GM23338 (cell line): ENCODE measurements around the gene ACAT2. TPM values are rescaled to one million over a fixed set of nuclear protein-coding genes. Genes with fewer than 3 reads are reported as not detected.

Experiments used
- ATAC-seq: fragments of 200-7000 bp; cut with Tn5 transposase; 3 replicates; pipeline ENCODE4 v1.9.1; 2020
- DNase-seq: peaks from one replicate; pipeline ENCODE4 v3.0.0-alpha.2; 2015; ENCODE audit warnings: low spot score
- H2AFZ ChIP-seq: fragments of 200-600 bp; sonication (generic); 2 replicates; pipeline ENCODE4 v1.8.0; 2016; ENCODE audit warnings: antibody characterized with exemption, mild to moderate bottlenecking, moderate library complexity
- H3F3A ChIP-seq: fragments of 200-600 bp; sonication (generic); replicated peaks from 2 replicates; pipeline ENCODE4 v1.8.0; 2017; ENCODE audit warnings: antibody characterized with exemption, mixed run types, low read depth
- H3K27ac ChIP-seq: fragments of 200-600 bp; sonication (generic); 2 replicates; pipeline ENCODE4 v1.6.1; 2016; ENCODE audit warnings: low read depth
- H3K27me3 ChIP-seq: fragments of 200-600 bp; sonication (generic); 2 replicates; pipeline ENCODE4 v1.8.0; 2016; ENCODE audit warnings: mild to moderate bottlenecking, mixed run types, moderate library complexity; ENCODE audit not compliant: insufficient read depth
- H3K36me3 ChIP-seq: fragments of 200-600 bp; sonication (generic); 2 replicates; pipeline ENCODE4 v1.8.0; 2016; ENCODE audit warnings: mild to moderate bottlenecking; ENCODE audit not compliant: insufficient read depth
- H3K4me1 ChIP-seq: fragments of 200-600 bp; sonication (generic); 2 replicates; pipeline ENCODE4 v1.8.0; 2016; ENCODE audit warnings: mild to moderate bottlenecking, moderate library complexity; ENCODE audit not compliant: insufficient read depth
- H3K4me2 ChIP-seq: fragments of 200-600 bp; sonication (generic); 2 replicates; pipeline ENCODE4 v1.7.1; 2017; ENCODE audit warnings: mixed run types
- H3K4me3 ChIP-seq: fragments of 200-600 bp; sonication (generic); 2 replicates; pipeline ENCODE4 v1.6.1; 2016; ENCODE audit warnings: mixed run types
- H3K79me2 ChIP-seq: fragments of 200-600 bp; sonication (generic); replicated peaks from 2 replicates; pipeline ENCODE4 v1.8.0; 2017; ENCODE audit warnings: mild to moderate bottlenecking; ENCODE audit not compliant: insufficient read depth
- H3K9me2 ChIP-seq: fragments of 200-600 bp; sonication (generic); 2 replicates; pipeline ENCODE4 v1.8.0; 2017; ENCODE audit not compliant: insufficient read depth
- H4K20me1 ChIP-seq: fragments of 200-600 bp; sonication (generic); replicated peaks from 2 replicates; pipeline ENCODE4 v1.8.0; 2017; ENCODE audit warnings: mild to moderate bottlenecking; ENCODE audit not compliant: insufficient read depth
- H3K27ac Mint-ChIP-seq: 2 replicates; pipeline ENCODE4 v1.8.0; 2020; ENCODE audit warnings: inconsistent platforms, mild to moderate bottlenecking, moderate library complexity, mixed read lengths
- H3K27me3 Mint-ChIP-seq: 3 replicates; pipeline ENCODE4 v1.8.0; 2022; ENCODE audit warnings: low read depth, mild to moderate bottlenecking, moderate library complexity, mixed read lengths, inconsistent platforms; ENCODE audit not compliant: insufficient read depth, poor library complexity
- H3K36me3 Mint-ChIP-seq: 3 replicates; pipeline ENCODE4 v1.8.0; 2021; ENCODE audit warnings: low read depth, mild to moderate bottlenecking, inconsistent platforms, moderate library complexity, mixed read lengths
- H3K4me1 Mint-ChIP-seq: 3 replicates; pipeline ENCODE4 v1.8.0; 2020; ENCODE audit warnings: mild to moderate bottlenecking, inconsistent platforms, mixed read lengths
- H3K4me3 Mint-ChIP-seq: 3 replicates; pipeline ENCODE4 v1.8.0; 2021; ENCODE audit warnings: moderate library complexity, mild to moderate bottlenecking, inconsistent platforms, mixed read lengths
- H3K9me3 Mint-ChIP-seq: 3 replicates; pipeline ENCODE4 v1.8.0; 2020; ENCODE audit warnings: moderate library complexity, mild to moderate bottlenecking, inconsistent platforms, mixed read lengths
- CREB1 ChIP-seq: fragments of 250-450 bp; sonication (Bioruptor Pico); IDR thresholded peaks from 2 replicates; pipeline ENCODE4 v1.5.0; 2020; ENCODE audit warnings: low read depth, mild to moderate bottlenecking, moderate library complexity
- CTCF ChIP-seq, 2 experiments: fragments of 200-600 bp in 1 of 2; sonication (generic) in 1 of 2; conservative IDR thresholded peaks; 2 replicates each; pipeline versions ENCODE4 v1.5.1 to v1.6.1; 2016 to 2017; ENCODE audit warnings: antibody characterized with exemption in 2 of 2, low read depth in 2 of 2, mild to moderate bottlenecking in 2 of 2, moderate library complexity in 1 of 2
- ETS1 ChIP-seq: IDR thresholded peaks from 2 replicates; pipeline ENCODE4 v1.6.1; 2016; ENCODE audit warnings: antibody characterized with exemption
- EZH2 ChIP-seq: fragments of 200-600 bp; sonication (generic); IDR thresholded peaks from one replicate; pipeline ENCODE4 v1.8.0; 2017; ENCODE audit warnings: antibody characterized with exemption, mild to moderate bottlenecking, low read depth; ENCODE audit not compliant: unreplicated experiment
- EZH2phosphoT487 ChIP-seq: fragments of 200-600 bp; sonication (generic); IDR thresholded peaks from one replicate; pipeline ENCODE4 v1.8.1; 2018; ENCODE audit warnings: antibody characterized with exemption; ENCODE audit not compliant: unreplicated experiment
- JUNB ChIP-seq: IDR thresholded peaks from one replicate; pipeline ENCODE4 v1.6.1; 2016; ENCODE audit warnings: antibody characterized with exemption; ENCODE audit not compliant: unreplicated experiment
- NANOG ChIP-seq: IDR thresholded peaks from 2 replicates; pipeline ENCODE4 v1.6.1; 2016; ENCODE audit warnings: antibody characterized with exemption, borderline replicate concordance
- POLR2AphosphoS5 ChIP-seq: IDR thresholded peaks from 2 replicates; pipeline ENCODE4 v1.6.1; 2016; ENCODE audit warnings: antibody characterized with exemption, low read depth
- REST ChIP-seq: IDR thresholded peaks from one replicate; pipeline ENCODE4 v1.6.1; 2018; ENCODE audit warnings: antibody characterized with exemption; ENCODE audit not compliant: unreplicated experiment
- STAT1 ChIP-seq: IDR thresholded peaks from one replicate; pipeline ENCODE4 v1.6.1; 2016; ENCODE audit warnings: antibody characterized with exemption; ENCODE audit not compliant: unreplicated experiment
- ZNF114 ChIP-seq: fragments of 250-450 bp; sonication (Bioruptor Pico); IDR thresholded peaks from 2 replicates; pipeline ENCODE4 v1.5.0; 2020; ENCODE audit warnings: mild to moderate bottlenecking, moderate library complexity
- ZNF331 ChIP-seq: fragments of 250-450 bp; sonication (Bioruptor Pico); IDR thresholded peaks from 2 replicates; pipeline ENCODE4 v1.5.0; 2020; ENCODE audit warnings: low read depth, mild to moderate bottlenecking, moderate library complexity
- ZNF462 ChIP-seq: fragments of 250-450 bp; sonication (Bioruptor Pico); IDR thresholded peaks from 2 replicates; pipeline ENCODE4 v1.5.0; 2020; ENCODE audit warnings: mild to moderate bottlenecking, moderate library complexity
- polyA plus RNA-seq: library from polyadenylated mRNA; unstranded; fragments of >200 nt; fragmentation: Nextera tagmentation; extraction: Ambion mirVana; gene quantifications from 2 replicates; pipeline ENCODE4 v1.2.1, GENCODE V29; 2016
- total RNA-seq: library from RNA; depleted of rRNA; stranded (reverse); fragments of >200 nt; shearing (Covaris generic); gene quantifications from 2 replicates; pipeline ENCODE4 v1.2.3, GENCODE V29; 2014

ACAT2 gene
- total and polyA plus RNA-seq, 2 experiments from 2014 or later = 108 to 151 TPM

- DNase-seq (no peak), ATAC-seq (no peak)
- H3K4me3 ChIP-seq = no peak overlapping the region
- no peak overlapping the region for H3K4me2 ChIP-seq
- no peak for TF ChIP-seq REST
- TF ChIP-seq ETS1 = no peak
- no peak for TF ChIP-seq JUNB
- no peak for TF ChIP-seq CTCF (conservative IDR thresholded peaks at IDR 0.05; ENCODE audit: low read depth in 2 of 2)
- TF ChIP-seq STAT1 = no peak
- no peak for TF ChIP-seq CREB1 (CRISPR knock-in tag)
- no peak for TF ChIP-seq EZH2
- no peak for TF ChIP-seq ZNF462 (CRISPR knock-in tag)
- no peak for TF ChIP-seq EZH2phosphoT487
- TF ChIP-seq ZNF114 = no peak
- no peak for TF ChIP-seq POLR2AphosphoS5
- TF ChIP-seq NANOG = no peak
- no peak for TF ChIP-seq ZNF331 (CRISPR knock-in tag)
- no peaks in the 10 kb centered on the region for H3K79me2 ChIP-seq
- H3K9me2 ChIP-seq = no peaks in the 10 kb centered on the region
- H3F3A ChIP-seq = no peaks in the 10 kb centered on the region
- no peaks in the 10 kb centered on the region; the same call in 1 of the 2 replicates for H3K36me3 ChIP-seq
- H2AFZ ChIP-seq = no peak overlapping the region
- H3K27ac ChIP-seq = no peak overlapping the region
- H3K27me3 ChIP-seq = no peaks in the 10 kb centered on the region
- Mint-ChIP-seq H3K36me3 (no peaks in the 10 kb centered on the region; the same call in 2 of the 3 replicates), H3K27me3 (peaks cover 6% of the 10 kb centered on the region), H3K9me3 (no peaks in the 10 kb centered on the region), H3K4me1 (peaks cover 2% of the 10 kb centered on the region; the same call in 1 of the 3 replicates), H3K27ac (no peak overlapping the region), H3K4me3 (no peak overlapping the region)
- H4K20me1 ChIP-seq = no peaks in the 10 kb centered on the region
- H3K4me1 ChIP-seq = no peaks in the 10 kb centered on the region
Measured at GRCh38 chr6:159804504-159804903, 42.7 kb downstream of the ACAT2 start.
